ENCODE measurements around the gene PDE11A. TPM values are rescaled to one million over a fixed set of nuclear protein-coding genes. Genes with fewer than 3 reads are reported as not detected.

PDE11A gene
- total RNA-seq, 1 experiment from 2014 or later = 1.4 TPM

- H3K27ac Mint-ChIP-seq (ENCODE audit: unreplicated experiment) = no peak overlapping the region
Observed at GRCh38 chr2:177747384-177747783, 325.2 kb downstream of the PDE11A start.

GRCh38 chr2:177746358-177746757 is 326.2 kb downstream of the PDE11A start:
- no peak overlapping the region for H3K27ac Mint-ChIP-seq (ENCODE audit: unreplicated experiment)
- no TSS peak for BruUV-seq (replicated peaks)
- no peak for DNase-seq
- H3K36me3 Mint-ChIP-seq (ENCODE audit: insufficient read depth, unreplicated experiment) = no peaks in the 10 kb centered on the region
- no peak overlapping the region for H3K4me3 Mint-ChIP-seq (ENCODE audit: low read depth, unreplicated experiment)
- H3K4me1 Mint-ChIP-seq (ENCODE audit: low read depth, unreplicated experiment) = no peaks in the 10 kb centered on the region
- intact Hi-C loops (cut with micrococcal nuclease; ENCODE audit: unreplicated experiment) = no loop called here
- CTCF ChIA-PET = no interaction called here
- H3K9me3 Mint-ChIP-seq (ENCODE audit: low read depth, unreplicated experiment) = no peaks in the 10 kb centered on the region
- H3K27me3 Mint-ChIP-seq (ENCODE audit: unreplicated experiment) = peaks cover 35% of the 10 kb centered on the region
- no peak for TF ChIP-seq CTCF (IDR thresholded peaks at IDR 0.05; ENCODE audit: unreplicated experiment)

More at GRCh38 chr2:177747384-177747783, 325.2 kb downstream of the PDE11A start:
- CTCF ChIA-PET = no interaction called here
- DNase-seq = no peak
- Mint-ChIP-seq H3K9me3 (ENCODE audit: low read depth, unreplicated experiment) (no peaks in the 10 kb centered on the region), H3K4me1 (ENCODE audit: low read depth, unreplicated experiment) (no peaks in the 10 kb centered on the region), H3K4me3 (ENCODE audit: low read depth, unreplicated experiment) (no peak overlapping the region), H3K27me3 (ENCODE audit: unreplicated experiment) (peaks cover 31% of the 10 kb centered on the region), H3K36me3 (ENCODE audit: insufficient read depth, unreplicated experiment) (no peaks in the 10 kb centered on the region)
- no peak for TF ChIP-seq CTCF (IDR thresholded peaks at IDR 0.05; ENCODE audit: unreplicated experiment)
- BruUV-seq (replicated peaks) = no TSS peak
- intact Hi-C loops (cut with micrococcal nuclease; ENCODE audit: unreplicated experiment) = no loop called here

GRCh38 chr2:177745531-177745930 is 327.0 kb downstream of the PDE11A start:
- peaks cover 35% of the 10 kb centered on the region for H3K27me3 Mint-ChIP-seq (ENCODE audit: unreplicated experiment)
- no peaks in the 10 kb centered on the region for H3K9me3 Mint-ChIP-seq (ENCODE audit: low read depth, unreplicated experiment)
- H3K27ac Mint-ChIP-seq (ENCODE audit: unreplicated experiment) = no peak overlapping the region
- H3K4me1 Mint-ChIP-seq (ENCODE audit: low read depth, unreplicated experiment) = no peaks in the 10 kb centered on the region
- no peak for TF ChIP-seq CTCF (IDR thresholded peaks at IDR 0.05; ENCODE audit: unreplicated experiment)
- CTCF ChIA-PET = no interaction called here
- BruUV-seq (replicated peaks) = no TSS peak
- DNase-seq = no peak
- no peak overlapping the region for H3K4me3 Mint-ChIP-seq (ENCODE audit: low read depth, unreplicated experiment)
- intact Hi-C loops (cut with micrococcal nuclease; ENCODE audit: unreplicated experiment) = no loop called here
- no peaks in the 10 kb centered on the region for H3K36me3 Mint-ChIP-seq (ENCODE audit: insufficient read depth, unreplicated experiment)

GRCh38 chr2:177742851-177743250 is 329.7 kb downstream of the PDE11A start:
- no peak for DNase-seq
- TF ChIP-seq CTCF (IDR thresholded peaks at IDR 0.05; ENCODE audit: unreplicated experiment) = no peak

More at GRCh38 chr2:177742851-177743250, 329.7 kb downstream of the PDE11A start:
- H3K27me3 Mint-ChIP-seq (ENCODE audit: unreplicated experiment) = peaks cover 35% of the 10 kb centered on the region
- BruUV-seq (replicated peaks) = no TSS peak
- intact Hi-C loops (cut with micrococcal nuclease; ENCODE audit: unreplicated experiment) = no loop called here
- no peak overlapping the region for H3K27ac Mint-ChIP-seq (ENCODE audit: unreplicated experiment)
- CTCF ChIA-PET = no interaction called here
- no peaks in the 10 kb centered on the region for H3K4me1 Mint-ChIP-seq (ENCODE audit: low read depth, unreplicated experiment)
- H3K36me3 Mint-ChIP-seq (ENCODE audit: insufficient read depth, unreplicated experiment) = no peaks in the 10 kb centered on the region
- H3K4me3 Mint-ChIP-seq (ENCODE audit: low read depth, unreplicated experiment) = no peak overlapping the region
- no peaks in the 10 kb centered on the region for H3K9me3 Mint-ChIP-seq (ENCODE audit: low read depth, unreplicated experiment)

Data from Calu3 (cell line).